ENCODE results near the gene YEATS4.

Gene YEATS4

GRCh38 chr12:69437073-69437472 lies 77.5 kb downstream of the YEATS4 start:
- TF ChIP-seq TAF1 (IDR thresholded peaks at IDR 0.05; ENCODE audit: low read depth) (no peak), FOXM1 (IDR thresholded peaks at IDR 0.05; ENCODE audit: borderline replicate concordance, low read depth) (no peak), USF1 (IDR thresholded peaks at IDR 0.05) (no peak), TCF12 (IDR thresholded peaks at IDR 0.05; ENCODE audit: low read depth) (no peak), EP300 (IDR thresholded peaks at IDR 0.05; ENCODE audit: borderline replicate concordance) (no peak), TEAD4 (IDR thresholded peaks at IDR 0.05) (no peak), REST (IDR thresholded peaks at IDR 0.05; ENCODE audit: low read depth) (no peak), CREB1 (IDR thresholded peaks at IDR 0.05; ENCODE audit: low read depth) (no peak), CEBPB (IDR thresholded peaks at IDR 0.05) (no peak), ZBTB7A (IDR thresholded peaks at IDR 0.05; ENCODE audit: low read depth) (no peak), NFIC (IDR thresholded peaks at IDR 0.05) (no peak), RAD21 (IDR thresholded peaks at IDR 0.05; ENCODE audit: low read depth) (no peak), YY1 (IDR thresholded peaks at IDR 0.05; ENCODE audit: low read depth) (no peak), EGR1 (IDR thresholded peaks at IDR 0.05) (no peak), MAX (IDR thresholded peaks at IDR 0.05) (no peak)

- no peak for TF ChIP-seq EP300 (IDR thresholded peaks at IDR 0.05; ENCODE audit: borderline replicate concordance)
- TF ChIP-seq CREB1 (IDR thresholded peaks at IDR 0.05; ENCODE audit: low read depth): no peak
- TF ChIP-seq REST (IDR thresholded peaks at IDR 0.05; ENCODE audit: low read depth): no peak
- no peak for TF ChIP-seq MAX (IDR thresholded peaks at IDR 0.05)
- no peak for TF ChIP-seq USF1 (IDR thresholded peaks at IDR 0.05)
- TF ChIP-seq RAD21 (IDR thresholded peaks at IDR 0.05; ENCODE audit: low read depth): no peak
- no peak for TF ChIP-seq TAF1 (IDR thresholded peaks at IDR 0.05; ENCODE audit: low read depth)
- no peak for TF ChIP-seq CEBPB (IDR thresholded peaks at IDR 0.05)
- TF ChIP-seq FOXM1 (IDR thresholded peaks at IDR 0.05; ENCODE audit: borderline replicate concordance, low read depth): no peak
- no peak for TF ChIP-seq YY1 (IDR thresholded peaks at IDR 0.05; ENCODE audit: low read depth)
- TF ChIP-seq TEAD4 (IDR thresholded peaks at IDR 0.05): no peak
These were observed 79.0 kb downstream of the YEATS4 start for GRCh38 chr12:69438539-69438938.

- TF ChIP-seq USF1 (IDR thresholded peaks at IDR 0.05) (no peak), CEBPB (IDR thresholded peaks at IDR 0.05) (no peak), TAF1 (IDR thresholded peaks at IDR 0.05; ENCODE audit: low read depth) (no peak), TCF12 (IDR thresholded peaks at IDR 0.05; ENCODE audit: low read depth) (no peak), MAX (IDR thresholded peaks at IDR 0.05) (peak; percentile 84)
These were observed 80.5 kb downstream of the YEATS4 start for GRCh38 chr12:69440016-69440415.

Data from Ishikawa (cell line).